IMR-90 (cell line): Measurements from ENCODE around the gene CCDC28B.

Experiments used
- BHLHE40 ChIP-seq: fragments of 150-350 bp; IDR thresholded peaks from 2 replicates; pipeline ENCODE4 v1.6.1; 2016; ENCODE audit warnings: mild to moderate bottlenecking, low read depth, low read length
- CTCF ChIP-seq: conservative IDR thresholded peaks from 2 replicates; pipeline ENCODE4 v1.5.1; 2012; ENCODE audit warnings: mild to moderate bottlenecking, low read depth, low read length, improper control_type of control experiment
- MAFK ChIP-seq: IDR thresholded peaks from 2 replicates; pipeline ENCODE4 v1.6.1; 2012; ENCODE audit warnings: low read depth, low read length, improper control_type of control experiment
- POLR2A ChIP-seq: IDR thresholded peaks from 2 replicates; pipeline ENCODE4 v1.6.1; 2012; ENCODE audit warnings: mild to moderate bottlenecking, low read depth, low read length
- RFX5 ChIP-seq: IDR thresholded peaks from 2 replicates; pipeline ENCODE4 v1.8.0; 2012; ENCODE audit warnings: low read depth, mild to moderate bottlenecking, low read length, moderate library complexity
- TF ChIP-seq, protein P1 (sequence below): fragments of 150-350 bp; IDR thresholded peaks from 2 replicates; pipeline ENCODE4 v1.6.1; 2017; ENCODE audit warnings: mild to moderate bottlenecking, antibody characterized with exemption, low read length, low read depth

- TF ChIP-seq CTCF (peak; percentile 70), MAFK (no peak), RFX5 (no peak), BHLHE40 (no peak), POLR2A (no peak)
- TF ChIP-seq, protein P1, sequence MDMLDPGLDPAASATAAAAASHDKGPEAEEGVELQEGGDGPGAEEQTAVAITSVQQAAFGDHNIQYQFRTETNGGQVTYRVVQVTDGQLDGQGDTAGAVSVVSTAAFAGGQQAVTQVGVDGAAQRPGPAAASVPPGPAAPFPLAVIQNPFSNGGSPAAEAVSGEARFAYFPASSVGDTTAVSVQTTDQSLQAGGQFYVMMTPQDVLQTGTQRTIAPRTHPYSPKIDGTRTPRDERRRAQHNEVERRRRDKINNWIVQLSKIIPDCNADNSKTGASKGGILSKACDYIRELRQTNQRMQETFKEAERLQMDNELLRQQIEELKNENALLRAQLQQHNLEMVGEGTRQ: no peak
Observed at GRCh38 chr1:32247983-32248889, 47.8 kb downstream of the CCDC28B start.
